DOHH2 (cell line): ENCODE data around the gene SRA1.

Experiments used
- H3F3A ChIP-seq: fragments of 200-600 bp; sonication (generic), shearing (Covaris generic); 2 replicates; pipeline ENCODE4 v1.6.0; 2016; ENCODE audit warnings: antibody characterized with exemption, mild to moderate bottlenecking; ENCODE audit not compliant: control insufficient read depth, insufficient read depth
- H3K27ac ChIP-seq: fragments of 200-600 bp; sonication (generic); 2 replicates; pipeline ENCODE4 v1.5.1; 2014; ENCODE audit warnings: low read depth, mild to moderate bottlenecking, low read length, moderate library complexity
- H3K27me3 ChIP-seq: fragments of 200-600 bp; sonication (generic); 2 replicates; pipeline ENCODE4 v1.6.1; 2014; ENCODE audit warnings: mild to moderate bottlenecking, low read length, mixed read lengths; ENCODE audit not compliant: control insufficient read depth
- H3K36me3 ChIP-seq: fragments of 200-600 bp; sonication (generic); 2 replicates; pipeline ENCODE4 v1.6.1; 2014; ENCODE audit warnings: mild to moderate bottlenecking, low read length, moderate library complexity, mixed read lengths; ENCODE audit not compliant: control insufficient read depth
- H3K4me1 ChIP-seq: fragments of 200-600 bp; sonication (generic); 2 replicates; pipeline ENCODE4 v1.6.1; 2014; ENCODE audit warnings: mild to moderate bottlenecking, low read length, mixed read lengths; ENCODE audit not compliant: control insufficient read depth
- H3K4me2 ChIP-seq: fragments of 200-600 bp; sonication (generic); 2 replicates; pipeline ENCODE4 v1.6.0; 2014; ENCODE audit warnings: mild to moderate bottlenecking, low read length, moderate library complexity
- H3K4me3 ChIP-seq: fragments of 200-600 bp; sonication (generic); 2 replicates; pipeline ENCODE4 v1.5.1; 2014; ENCODE audit warnings: mild to moderate bottlenecking, low read length, mixed read lengths
- H3K79me2 ChIP-seq: fragments of 200-600 bp; sonication (generic); 2 replicates; pipeline ENCODE4 v1.6.1; 2014; ENCODE audit warnings: mild to moderate bottlenecking, low read length, mixed read lengths; ENCODE audit not compliant: control insufficient read depth
- H3K9me2 ChIP-seq: fragments of 200-600 bp; sonication (generic); replicated peaks from 2 replicates; pipeline ENCODE4 v1.6.1; 2014; ENCODE audit warnings: mild to moderate bottlenecking, low read length, mixed read lengths; ENCODE audit not compliant: control insufficient read depth
- H3K9me3 ChIP-seq: fragments of 200-600 bp; sonication (generic); 2 replicates; pipeline ENCODE4 v1.6.1; 2014; ENCODE audit warnings: antibody characterized with exemption, low read length, mixed read lengths; ENCODE audit not compliant: control insufficient read depth, insufficient read depth
- H4K20me1 ChIP-seq: fragments of 200-600 bp; sonication (generic); 2 replicates; pipeline ENCODE4 v1.6.0; 2014; ENCODE audit warnings: low read depth, mild to moderate bottlenecking, antibody characterized with exemption, low read length, moderate library complexity; ENCODE audit not compliant: control insufficient read depth, insufficient read depth
- EZH2phosphoT487 ChIP-seq: fragments of 200-600 bp; sonication (generic); IDR thresholded peaks from 2 replicates; pipeline ENCODE4 v1.6.1; 2017; ENCODE audit warnings: borderline replicate concordance, mild to moderate bottlenecking, antibody characterized with exemption, low read length, moderate library complexity, mixed read lengths
- TF ChIP-seq, protein P1 (sequence below): fragments of 200-600 bp; sonication (generic); IDR thresholded peaks from one replicate; pipeline ENCODE4 v1.5.1; 2014; ENCODE audit warnings: antibody characterized with exemption, mild to moderate bottlenecking, low read depth, low read length; ENCODE audit not compliant: poor library complexity, severe bottlenecking

The SRA1 gene

DNA sequence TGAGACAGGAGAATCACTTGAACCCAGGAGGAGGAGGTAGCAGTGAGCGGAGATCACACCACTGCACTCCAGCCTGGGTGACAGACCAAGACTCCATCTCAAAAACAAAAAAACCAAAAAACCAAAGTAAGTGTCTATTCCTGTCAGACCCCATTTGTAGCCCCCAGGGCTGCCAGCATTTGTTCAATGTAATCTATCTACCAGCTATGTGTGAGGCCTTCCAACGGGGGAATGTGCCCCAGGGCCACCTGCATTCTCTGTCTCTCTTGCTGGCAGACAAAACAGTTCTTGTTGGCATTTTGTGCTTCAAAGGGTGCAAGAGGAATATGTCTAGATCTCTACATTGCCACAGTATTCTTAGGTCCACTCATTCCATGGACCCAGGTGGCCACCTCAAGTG is 41.6 kb upstream of the SRA1 start:
- Histone ChIP-seq H3K4me3 (no peak overlapping the region), H3K36me3 (no peaks in the 10 kb centered on the region), H3F3A (no peaks in the 10 kb centered on the region), H3K4me1 (no peaks in the 10 kb centered on the region), H4K20me1 (no peaks in the 10 kb centered on the region), H3K79me2 (no peaks in the 10 kb centered on the region), H3K9me2 (no peaks in the 10 kb centered on the region), H3K9me3 (no peaks in the 10 kb centered on the region), H3K4me2 (no peak overlapping the region), H3K27me3 (peaks cover 12% of the 10 kb centered on the region), H3K27ac (no peak overlapping the region)
- TF ChIP-seq, protein P1, sequence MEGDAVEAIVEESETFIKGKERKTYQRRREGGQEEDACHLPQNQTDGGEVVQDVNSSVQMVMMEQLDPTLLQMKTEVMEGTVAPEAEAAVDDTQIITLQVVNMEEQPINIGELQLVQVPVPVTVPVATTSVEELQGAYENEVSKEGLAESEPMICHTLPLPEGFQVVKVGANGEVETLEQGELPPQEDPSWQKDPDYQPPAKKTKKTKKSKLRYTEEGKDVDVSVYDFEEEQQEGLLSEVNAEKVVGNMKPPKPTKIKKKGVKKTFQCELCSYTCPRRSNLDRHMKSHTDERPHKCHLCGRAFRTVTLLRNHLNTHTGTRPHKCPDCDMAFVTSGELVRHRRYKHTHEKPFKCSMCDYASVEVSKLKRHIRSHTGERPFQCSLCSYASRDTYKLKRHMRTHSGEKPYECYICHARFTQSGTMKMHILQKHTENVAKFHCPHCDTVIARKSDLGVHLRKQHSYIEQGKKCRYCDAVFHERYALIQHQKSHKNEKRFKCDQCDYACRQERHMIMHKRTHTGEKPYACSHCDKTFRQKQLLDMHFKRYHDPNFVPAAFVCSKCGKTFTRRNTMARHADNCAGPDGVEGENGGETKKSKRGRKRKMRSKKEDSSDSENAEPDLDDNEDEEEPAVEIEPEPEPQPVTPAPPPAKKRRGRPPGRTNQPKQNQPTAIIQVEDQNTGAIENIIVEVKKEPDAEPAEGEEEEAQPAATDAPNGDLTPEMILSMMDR: no peak
- no peak for TF ChIP-seq EZH2phosphoT487

DNA sequence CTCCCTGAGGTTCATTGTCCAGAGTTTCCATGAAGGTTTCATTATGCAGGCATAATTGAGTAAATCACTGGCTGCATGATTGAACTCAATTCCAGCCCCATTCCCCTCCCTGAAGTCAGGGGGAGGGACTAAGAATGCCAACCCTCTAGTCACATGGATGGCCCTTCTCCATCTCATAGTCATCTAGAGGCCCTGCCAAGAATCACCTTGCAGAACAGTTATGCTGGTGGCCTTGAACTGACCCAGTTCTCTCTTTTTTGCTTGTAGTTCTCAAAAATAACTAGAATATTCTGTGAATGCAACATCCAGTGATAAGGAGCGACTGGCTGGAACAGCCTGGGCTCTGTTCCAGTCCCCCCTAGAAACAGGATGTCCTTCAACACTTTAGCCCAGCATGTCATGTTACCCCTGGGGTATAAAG is 39.1 kb upstream of the SRA1 start:
- no peak overlapping the region for H3K27ac ChIP-seq
- peaks cover 15% of the 10 kb centered on the region for H3K27me3 ChIP-seq
- no peak overlapping the region for H3K4me2 ChIP-seq
- H3K4me3 ChIP-seq: no peak overlapping the region
- H3K4me1 ChIP-seq: no peaks in the 10 kb centered on the region
- H3F3A ChIP-seq: no peaks in the 10 kb centered on the region
- H3K9me3 ChIP-seq: no peaks in the 10 kb centered on the region
- H3K36me3 ChIP-seq: no peaks in the 10 kb centered on the region
- no peaks in the 10 kb centered on the region for H3K9me2 ChIP-seq
- TF ChIP-seq EZH2phosphoT487: no peak
- TF ChIP-seq, protein P1: no peak
- H4K20me1 ChIP-seq: no peaks in the 10 kb centered on the region
- H3K79me2 ChIP-seq: no peaks in the 10 kb centered on the region

DNA sequence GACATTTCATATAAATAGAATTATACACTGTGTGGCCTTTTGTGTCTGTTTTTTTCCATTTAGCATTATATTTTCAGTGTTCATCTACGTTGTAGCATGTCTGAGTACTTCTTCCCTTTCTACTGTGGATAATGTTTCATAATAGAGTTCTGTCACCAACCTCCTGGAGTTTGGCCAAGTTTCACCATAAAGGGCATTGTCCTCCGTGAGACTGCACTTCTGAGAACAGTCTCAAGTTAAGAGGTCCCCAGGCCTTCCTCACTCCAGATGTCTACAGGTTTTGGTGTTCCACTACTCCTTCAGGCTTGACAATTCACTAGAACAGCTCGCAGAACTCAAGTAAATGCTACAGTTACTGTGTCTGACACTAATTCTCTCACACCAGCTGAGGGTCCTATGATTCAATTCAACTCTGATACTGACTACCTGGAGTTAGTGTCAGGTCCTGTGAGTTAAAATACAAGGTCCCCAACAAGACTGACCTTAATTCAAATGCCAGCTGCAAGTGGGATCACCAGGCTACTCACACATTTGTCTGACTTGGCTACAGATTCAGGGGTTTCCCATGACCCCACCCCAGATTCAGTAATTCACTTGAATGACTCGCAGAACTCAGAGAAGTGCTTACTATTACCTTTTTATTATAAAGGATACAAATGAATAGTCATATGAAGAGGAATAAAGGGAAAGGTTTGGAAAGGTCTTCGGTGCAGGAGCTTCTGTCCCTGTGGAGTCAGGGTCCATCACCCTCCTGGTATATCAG is 38.4 kb upstream of the SRA1 start:
- TF ChIP-seq, protein P1: no peak
- TF ChIP-seq EZH2phosphoT487: no peak
- H3K4me3 ChIP-seq: no peak overlapping the region
- H3K27ac ChIP-seq: no peak overlapping the region
- H3K4me1 ChIP-seq: no peaks in the 10 kb centered on the region
- H4K20me1 ChIP-seq: no peaks in the 10 kb centered on the region
- H3K27me3 ChIP-seq: peaks cover 15% of the 10 kb centered on the region
- no peaks in the 10 kb centered on the region for H3F3A ChIP-seq
- H3K36me3 ChIP-seq: no peaks in the 10 kb centered on the region
- no peaks in the 10 kb centered on the region for H3K9me2 ChIP-seq
- H3K4me2 ChIP-seq: no peak overlapping the region
- no peaks in the 10 kb centered on the region for H3K9me3 ChIP-seq
- no peaks in the 10 kb centered on the region for H3K79me2 ChIP-seq
